Hematopoietic multipotent progenitor cell treated with erythropoietin and hydrocortisone succinate and interleukin-3 and kit ligand, for 8 days (in vitro differentiated cells): Measurements from ENCODE around the gene RBM18.

Experiments used
- DNase-seq: peaks from one replicate; pipeline ENCODE4 v3.0.0-alpha.2; 2015

The RBM18 gene

GRCh38 chr9:122220673-122221182, 43.9 kb downstream of the RBM18 start:
- no peak for DNase-seq

GRCh38 chr9:122219856-122220672, 44.6 kb downstream of the RBM18 start:
- no peak for DNase-seq

GRCh38 chr9:122218935-122219855, 45.4 kb downstream of the RBM18 start:
- no peak for DNase-seq

DNA sequence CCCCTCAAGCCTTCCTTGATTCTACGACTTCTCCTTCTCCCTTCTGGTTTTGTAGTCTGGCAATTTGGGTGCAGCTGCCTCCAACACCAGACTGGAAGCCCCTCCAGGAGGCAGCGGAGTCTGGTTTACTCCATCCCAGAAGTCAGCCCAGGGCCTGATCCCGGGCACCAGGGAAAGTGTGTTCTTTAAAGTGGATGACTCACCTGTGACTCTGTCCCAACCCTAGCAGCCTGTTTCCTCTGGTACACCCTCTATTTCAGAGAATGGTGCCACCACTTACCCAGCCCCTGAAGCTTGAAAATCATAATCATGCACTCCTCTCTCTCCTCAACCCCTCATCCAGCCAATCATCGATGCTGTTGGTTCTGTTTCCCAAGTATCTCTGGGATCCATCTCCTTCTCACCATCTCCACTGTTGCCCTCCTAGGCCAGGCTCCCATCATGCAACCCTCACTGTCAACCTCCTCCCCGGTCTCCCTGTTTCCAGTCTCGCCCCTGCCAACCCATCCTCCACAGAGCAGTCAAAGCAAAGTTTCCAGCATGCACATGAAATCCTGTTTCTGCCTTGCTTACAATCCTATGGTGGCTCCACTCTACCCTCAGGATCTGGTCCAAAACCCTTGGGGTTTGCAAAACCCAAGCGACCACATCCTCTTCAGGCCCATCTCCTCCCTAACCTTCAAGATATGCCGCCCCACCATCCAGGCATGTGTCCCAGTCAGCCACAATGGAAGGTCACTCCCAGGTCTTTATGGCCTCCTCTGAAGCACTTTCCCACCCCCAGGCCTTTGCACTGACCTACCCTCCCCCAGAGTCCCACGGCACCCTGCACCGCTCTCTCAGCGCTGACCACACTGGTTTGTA, 46.3 kb downstream of the RBM18 start:
- DNase-seq = no peak

DNA sequence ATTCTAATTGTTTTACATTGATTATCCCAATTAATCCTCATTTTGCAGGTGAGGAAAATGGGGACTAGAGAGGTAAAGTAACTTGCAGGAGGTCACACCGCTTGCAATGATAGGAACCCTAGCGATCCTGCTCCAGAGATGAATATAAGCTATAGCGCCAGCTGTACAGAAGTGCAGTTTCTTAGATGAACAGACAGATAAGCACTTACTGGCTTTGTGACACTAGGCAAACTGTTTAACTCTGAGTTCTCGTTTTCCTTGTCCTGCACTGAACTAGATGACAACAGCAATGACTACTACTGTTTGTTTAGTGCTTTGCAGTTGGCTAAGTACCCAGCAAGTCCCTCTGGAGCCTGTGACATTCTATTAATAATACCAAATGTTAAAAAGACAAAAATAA, 47.0 kb downstream of the RBM18 start:
- peak; percentile 19 for DNase-seq

DNA sequence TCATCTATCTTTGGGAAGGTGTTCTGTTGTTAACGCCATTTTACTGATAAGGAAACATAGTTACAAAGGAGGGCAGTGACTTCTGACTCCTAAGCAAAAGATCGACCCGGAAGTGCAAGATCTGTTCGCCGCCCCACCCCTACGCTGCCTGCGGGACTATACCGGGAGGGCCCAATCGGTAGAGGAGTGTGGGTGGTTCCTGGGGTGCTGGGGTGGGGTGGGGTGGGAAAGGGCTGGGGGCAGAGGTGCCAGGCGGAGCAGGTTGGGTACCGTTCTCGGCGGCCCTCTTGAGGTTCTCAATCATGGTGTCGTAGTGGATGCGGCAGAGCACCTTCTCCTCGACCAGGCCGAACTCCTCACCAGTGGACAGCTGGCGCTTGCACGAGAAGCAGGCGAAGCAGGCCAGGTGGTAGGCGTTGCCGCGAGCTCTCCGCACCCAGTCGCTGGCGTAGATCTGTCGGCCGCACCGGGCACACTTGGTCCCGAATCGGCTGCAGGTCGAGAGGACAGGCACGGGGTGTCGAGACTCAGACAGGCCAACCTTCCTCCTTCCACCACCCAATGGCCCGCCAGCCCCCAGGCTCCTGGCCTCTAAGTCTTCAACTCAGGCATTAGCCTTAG, 47.7 kb downstream of the RBM18 start:
- DNase-seq = no peak

DNA sequence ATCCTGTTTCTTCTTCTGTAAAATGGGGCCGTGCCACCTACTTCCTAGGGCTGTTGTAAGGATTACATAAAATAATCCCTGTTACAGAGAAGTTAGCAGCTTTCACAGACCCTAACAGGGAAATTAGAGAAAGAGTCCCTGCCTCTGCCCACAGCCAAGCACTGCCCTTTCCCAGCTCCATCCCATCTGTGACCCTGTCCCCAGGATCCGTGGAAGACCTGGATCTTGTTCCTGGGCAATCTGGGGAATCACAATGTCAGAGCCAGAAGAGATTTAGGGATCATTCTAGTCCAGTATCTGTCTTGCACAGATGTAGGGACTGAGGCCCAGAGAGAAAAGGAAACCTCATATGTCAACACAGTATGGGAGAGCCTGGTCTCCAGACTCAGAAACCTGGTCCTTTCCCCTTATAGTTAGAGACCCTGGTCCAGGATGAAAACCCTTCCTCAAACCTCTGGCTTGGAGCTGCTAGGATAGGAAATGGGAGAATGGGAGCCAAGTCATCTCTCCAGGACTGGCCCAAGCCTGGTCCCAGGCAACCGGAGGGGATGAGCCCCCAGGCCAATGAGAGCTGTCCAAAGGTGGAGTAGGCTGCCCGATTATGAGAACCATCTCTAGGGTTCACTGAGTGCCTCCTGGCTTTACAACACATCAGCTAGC, 48.4 kb downstream of the RBM18 start:
- DNase-seq = no peak

DNA sequence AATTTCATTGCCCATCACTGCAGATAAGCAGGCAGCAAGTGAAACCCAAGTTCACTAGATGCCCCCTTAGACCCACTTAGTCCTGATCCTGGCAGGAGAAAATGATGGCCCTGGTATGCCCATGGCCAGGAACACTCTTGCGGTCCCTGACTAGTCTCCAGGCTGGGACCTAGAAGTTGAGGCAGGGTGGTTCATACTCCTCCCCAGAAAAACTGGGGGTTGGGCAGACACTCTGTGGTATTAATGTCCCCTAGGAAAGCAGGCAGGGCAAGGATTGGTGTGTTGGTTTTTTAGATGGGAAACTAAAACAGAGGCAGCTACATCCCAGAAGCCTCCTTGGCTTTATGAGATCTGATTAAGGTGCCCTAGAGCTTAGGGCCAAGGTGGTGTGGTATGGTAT, 49.0 kb downstream of the RBM18 start:
- peak; percentile 21 for DNase-seq

GRCh38 chr9:122214507-122214906, 50.1 kb downstream of the RBM18 start:
- no peak for DNase-seq

GRCh38 chr9:122213589-122214413, 50.8 kb downstream of the RBM18 start:
- DNase-seq = peak; percentile 65

- no peak for DNase-seq
Measured at GRCh38 chr9:122213102-122213588, 51.5 kb downstream of the RBM18 start.

- DNase-seq = no peak
Measured at GRCh38 chr9:122212473-122213004, 52.1 kb downstream of the RBM18 start.

- no peak for DNase-seq
Measured at GRCh38 chr9:122209451-122209850, 55.2 kb downstream of the RBM18 start.

DNA sequence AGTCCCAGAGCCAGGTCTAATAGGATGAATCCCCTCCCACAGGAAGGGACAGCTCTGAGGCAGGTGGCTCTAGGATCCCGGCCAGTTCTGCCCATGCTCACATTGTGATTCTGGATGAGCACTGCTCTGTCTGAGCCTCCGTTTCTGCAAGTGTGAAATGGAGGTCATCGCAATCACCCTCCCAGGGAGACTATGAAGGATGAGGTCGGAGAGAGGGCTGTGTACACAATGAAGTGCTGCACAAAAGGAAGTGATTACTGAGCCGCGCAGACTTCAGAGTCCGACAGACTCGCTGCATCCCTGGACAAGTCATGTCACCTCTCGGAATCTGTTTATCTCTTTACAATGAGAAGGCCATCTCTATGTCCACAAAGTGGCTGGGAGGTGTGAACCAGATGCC, 57.5 kb downstream of the RBM18 start:
- no peak for DNase-seq

DNA sequence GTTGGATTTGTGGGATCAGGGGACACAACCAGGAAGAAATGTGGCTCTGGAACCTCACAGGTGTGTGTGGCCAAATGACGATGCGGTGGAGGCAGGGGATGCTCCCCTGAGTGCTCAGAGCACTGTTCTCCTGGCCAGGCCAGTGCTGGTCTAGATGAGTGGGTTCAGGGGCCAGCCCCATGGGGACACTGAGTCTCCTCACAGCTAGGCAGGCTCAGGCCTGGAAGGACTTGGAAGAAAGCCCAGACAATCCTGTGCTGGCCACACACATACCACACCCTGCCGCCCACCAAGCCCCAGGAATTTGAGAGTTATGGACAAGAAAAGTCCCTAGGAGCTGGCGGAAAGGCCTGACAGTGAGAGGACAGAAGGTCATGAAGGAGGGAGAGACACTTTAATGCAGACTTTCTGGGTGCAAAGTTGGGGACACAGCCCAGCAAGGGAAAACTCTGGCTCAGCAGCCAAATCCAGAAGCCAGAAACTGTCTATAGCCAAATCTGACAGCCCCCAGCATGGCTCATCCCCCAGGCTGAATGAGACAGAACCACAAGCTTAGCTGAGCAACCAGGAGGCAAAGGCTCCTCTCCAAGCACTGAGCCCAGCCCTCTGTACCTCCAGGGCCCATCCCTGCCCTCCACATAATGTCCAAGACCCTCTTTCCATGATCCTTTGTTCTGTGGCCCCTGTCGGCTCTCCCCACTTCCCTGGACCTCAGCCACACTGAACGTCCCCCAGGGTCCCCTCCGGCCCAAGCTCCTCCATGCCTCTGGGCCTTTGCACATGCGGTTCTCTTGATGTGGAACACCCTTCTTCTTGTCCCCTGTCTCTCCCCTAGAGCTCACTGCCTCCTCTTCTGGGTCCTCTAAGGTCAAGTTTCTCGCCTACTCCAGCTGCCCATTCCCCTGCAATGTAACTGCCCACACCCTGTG, 58.3 kb downstream of the RBM18 start:
- DNase-seq = no peak

GRCh38 chr9:122205176-122205575, 59.5 kb downstream of the RBM18 start:
- no peak for DNase-seq

GRCh38 chr9:122204491-122204890, 60.1 kb downstream of the RBM18 start:
- DNase-seq = no peak

GRCh38 chr9:122204055-122204454, 60.6 kb downstream of the RBM18 start:
- no peak for DNase-seq

GRCh38 chr9:122202111-122202510, 62.5 kb downstream of the RBM18 start:
- no peak for DNase-seq
